ENCODE results near the gene NCF1.
"Not testable (repeated sequence)": the region's sequence is repeated elsewhere in the genome, so short reads cannot be mapped to it uniquely, and the experiment has no call there.

Gene NCF1

DNA sequence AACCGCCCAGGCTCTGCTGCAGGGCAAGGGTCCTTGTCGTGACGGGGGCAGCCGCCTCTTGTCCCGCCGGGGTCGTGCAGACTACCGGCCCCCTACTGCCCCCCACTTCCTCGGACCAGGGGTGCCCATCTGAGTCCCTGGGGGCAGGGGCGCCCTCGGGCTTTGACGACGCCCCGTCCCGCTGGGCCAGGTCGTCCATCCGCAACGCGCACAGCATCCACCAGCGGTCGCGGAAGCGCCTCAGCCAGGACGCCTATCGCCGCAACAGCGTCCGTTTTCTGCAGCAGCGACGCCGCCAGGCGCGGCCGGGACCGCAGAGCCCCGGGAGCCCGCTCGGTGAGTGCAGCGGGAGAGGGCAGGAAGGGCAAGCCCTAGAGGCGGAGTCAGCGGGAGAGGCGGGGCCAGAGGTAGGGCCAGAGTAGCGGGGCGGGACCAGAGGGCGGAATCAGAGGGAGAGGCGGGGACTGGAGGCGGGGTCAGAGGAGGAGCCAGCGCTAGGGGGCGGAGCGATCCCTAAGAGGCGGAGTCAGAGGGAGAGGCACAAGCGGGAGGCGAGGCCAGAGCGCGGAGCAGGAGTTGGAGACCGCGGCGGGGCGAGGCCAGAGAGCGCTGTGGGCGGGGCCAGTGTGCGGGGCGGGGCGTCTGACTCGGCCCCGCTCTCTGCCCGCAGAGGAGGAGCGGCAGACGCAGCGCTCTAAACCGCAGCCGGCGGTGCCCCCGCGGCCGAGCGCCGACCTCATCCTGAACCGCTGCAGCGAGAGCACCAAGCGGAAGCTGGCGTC is 14.7 kb downstream of the NCF1 start:
- peak; percentile 92 to 95 for DNase-seq

DNA sequence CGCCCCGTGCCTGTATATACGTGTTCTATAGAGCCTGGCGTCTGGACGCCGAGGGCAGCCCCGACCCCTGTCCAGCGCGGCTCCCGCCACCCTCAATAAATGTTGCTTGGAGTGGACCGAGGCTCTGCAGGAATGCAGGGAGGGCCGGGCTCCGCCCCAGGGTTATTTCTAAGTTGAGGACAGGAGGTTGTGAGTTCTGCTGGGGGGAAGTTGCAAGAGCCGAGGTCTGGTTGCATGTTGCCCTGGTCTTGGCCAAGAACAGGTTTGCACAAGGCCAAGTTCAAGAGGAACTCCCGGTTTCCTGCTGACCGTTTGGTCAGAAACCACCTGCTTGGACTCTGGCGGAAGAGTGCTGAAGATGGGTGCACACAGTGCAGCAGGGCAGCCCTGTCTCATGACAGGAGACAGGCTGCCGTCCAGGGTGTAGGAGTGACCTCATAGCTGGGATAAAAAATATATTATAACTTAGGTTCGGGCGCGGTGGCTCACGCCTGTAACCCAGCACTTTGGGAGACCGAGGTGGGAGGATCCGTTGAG is 15.5 kb downstream of the NCF1 start:
- DNase-seq: not testable (repeated sequence)

DNA sequence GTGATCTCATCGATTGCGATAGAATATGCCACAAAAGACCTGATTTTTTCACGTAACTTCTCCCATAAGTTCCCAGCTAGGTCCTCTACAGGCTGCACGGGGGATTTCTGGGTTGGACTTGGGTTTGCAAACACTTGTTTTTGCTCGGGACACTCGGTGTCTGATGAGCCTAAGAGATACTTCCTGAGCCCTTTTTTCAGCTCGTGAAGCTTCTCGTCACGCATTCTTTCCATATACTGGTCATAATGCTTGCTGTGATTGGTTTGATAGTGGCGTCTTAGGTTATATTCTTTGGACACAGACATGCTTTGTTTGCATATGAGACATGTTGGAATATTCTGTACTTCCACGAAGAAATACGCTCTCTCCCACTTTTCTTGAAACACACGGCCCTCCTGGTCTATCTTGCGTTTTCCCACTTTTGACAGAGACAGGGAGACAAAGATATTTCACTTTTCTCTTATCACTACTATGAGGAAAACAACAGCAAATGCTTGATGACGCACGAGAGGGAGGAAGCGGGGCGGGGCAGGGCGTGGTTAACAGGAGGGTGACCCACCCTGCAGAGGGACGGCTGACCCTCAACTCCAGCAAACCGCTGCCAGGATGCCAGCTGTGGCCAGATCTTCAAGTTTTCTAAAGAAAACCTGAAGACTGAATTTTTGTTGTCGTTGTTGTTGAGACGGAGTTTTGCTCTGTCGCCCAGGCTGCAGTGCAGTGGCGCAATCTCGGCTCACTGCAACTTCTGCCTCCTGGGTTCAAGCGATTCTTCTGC is 24.2 kb downstream of the NCF1 start:
- DNase-seq: not testable (repeated sequence)

DNA sequence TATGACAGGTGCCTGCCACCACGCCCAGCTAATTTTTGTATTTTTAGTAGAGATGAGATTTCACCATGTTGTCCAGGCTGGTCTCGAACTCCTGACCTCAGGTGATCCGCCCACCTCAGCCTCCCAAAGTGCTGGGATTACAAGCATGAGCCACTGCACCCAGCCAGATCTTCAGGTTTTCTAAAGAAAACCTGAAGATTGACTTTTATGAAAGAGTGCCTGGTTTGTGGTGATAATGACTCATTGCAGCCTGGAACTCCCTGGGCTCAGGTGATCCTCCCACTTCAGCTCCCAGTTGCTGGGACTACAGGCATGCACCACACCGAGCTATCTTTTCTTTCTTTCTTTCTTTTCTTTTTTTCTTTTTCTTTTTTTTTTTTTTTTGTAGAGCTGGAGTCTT is 24.8 kb downstream of the NCF1 start:
- not testable (repeated sequence) for DNase-seq

GRCh38 chr7:74815882-74816281 is 42.1 kb downstream of the NCF1 start:
- not testable (repeated sequence) for DNase-seq

- not testable (repeated sequence) for DNase-seq
Measured at GRCh38 chr7:74820146-74820805, 46.5 kb downstream of the NCF1 start.

DNA sequence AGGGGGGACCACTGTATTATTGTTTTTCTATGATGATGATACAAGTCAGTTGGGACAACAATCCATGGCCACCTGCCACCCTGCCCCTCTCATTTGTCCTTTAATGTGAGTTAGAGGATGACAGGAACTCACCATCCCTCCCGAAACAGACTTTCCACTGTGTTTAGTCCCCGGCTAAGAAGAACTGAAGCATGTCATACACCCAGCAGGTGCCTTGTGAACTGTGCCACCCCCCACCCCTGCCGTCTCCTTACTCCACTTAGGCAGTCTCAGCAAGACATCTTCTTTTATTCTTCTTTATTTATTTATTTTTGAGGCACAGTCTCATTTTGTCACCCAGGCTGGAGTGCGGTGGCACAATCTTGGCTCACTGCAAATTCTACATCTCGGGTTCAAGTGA is 47.4 kb downstream of the NCF1 start:
- not testable (repeated sequence) for DNase-seq

DNA sequence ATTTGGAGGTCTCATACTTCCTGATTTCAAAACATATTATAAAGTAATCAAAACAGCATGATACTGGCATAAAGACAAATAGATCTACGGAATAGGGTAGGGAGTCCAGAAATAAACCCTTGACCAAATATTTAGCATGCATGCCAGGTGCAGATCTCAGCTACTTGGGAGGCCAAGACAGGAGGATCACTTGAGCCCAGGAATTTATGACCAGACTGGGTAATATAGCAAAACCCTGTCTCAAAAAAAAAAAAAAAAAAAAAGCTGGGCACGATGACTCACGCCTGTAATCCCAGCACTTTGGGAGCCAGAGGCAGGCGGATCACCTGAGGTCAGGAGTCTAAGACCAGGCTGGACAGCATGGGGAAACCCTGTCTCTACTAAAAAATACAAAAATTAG is 56.1 kb downstream of the NCF1 start:
- DNase-seq: not testable (repeated sequence)

DNA sequence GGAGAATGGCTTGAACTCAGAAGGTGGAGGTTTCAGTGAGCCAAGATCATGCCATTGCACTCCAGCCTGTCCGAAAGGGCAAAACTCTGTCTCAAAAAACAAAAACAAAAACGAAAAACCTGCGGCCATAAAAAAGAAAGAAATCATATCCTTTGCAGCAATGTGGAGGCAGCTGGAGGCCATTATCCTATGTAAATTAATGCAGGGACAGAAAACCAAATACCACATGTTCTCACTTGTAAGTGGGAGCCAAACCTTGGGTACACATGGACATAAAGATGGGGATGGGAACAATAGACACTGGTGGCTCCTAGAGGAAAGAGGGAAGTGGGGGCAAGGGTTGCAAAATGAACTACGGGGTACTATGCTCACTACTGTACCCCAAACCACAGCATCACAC is 56.6 kb downstream of the NCF1 start:
- not testable (repeated sequence) for DNase-seq

Measured in activated CD4-positive, alpha-beta T cell treated with anti-CD3 and anti-CD28 coated beads for 4 hours (primary cell).